Stimulated activated CD4-positive, alpha-beta T cell treated with anti-CD3 and anti-CD28 coated beads, Interleukin-4, amount 100 ng/mL, for 4 hours (primary cell): Measurements from ENCODE around the gene RTP4.
"Not testable (repeated sequence)": the region's sequence is repeated elsewhere in the genome, so short reads cannot be mapped to it uniquely, and the experiment has no call there.

Source experiments
- DNase-seq, 2 experiments: peaks; one replicate each; pipeline ENCODE4 v3.0.0-alpha.2; 2020

The RTP4 gene

DNA sequence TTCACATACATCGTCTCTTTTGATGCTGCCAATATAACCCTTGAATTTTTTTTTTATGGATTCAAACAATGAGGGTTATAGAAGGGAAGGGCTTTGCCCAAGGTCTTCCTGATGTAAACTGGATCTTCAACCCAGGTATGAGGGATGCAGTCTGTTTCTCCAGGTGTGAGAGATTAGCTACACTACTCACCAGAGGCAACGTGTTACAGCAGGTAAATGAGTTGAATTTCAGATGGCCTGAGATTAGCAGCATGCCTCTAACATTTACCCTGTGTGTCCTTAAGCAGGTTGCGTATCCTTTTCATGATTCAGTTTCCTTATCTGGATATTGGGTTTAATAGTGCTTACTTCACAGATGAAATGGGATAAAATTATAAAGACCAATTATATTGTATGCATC, 1.9 kb downstream of the RTP4 start:
- DNase-seq: no peak

GRCh38 chr3:187375581-187375980, 7.4 kb downstream of the RTP4 start:
- no peak for DNase-seq

- no peak for DNase-seq
These were observed 9.7 kb downstream of the RTP4 start for GRCh38 chr3:187377842-187378241.

GRCh38 chr3:187382609-187383151, 14.5 kb downstream of the RTP4 start:
- no peak for DNase-seq

- no peak for DNase-seq
These were observed 15.1 kb downstream of the RTP4 start for GRCh38 chr3:187383246-187383645.

DNA sequence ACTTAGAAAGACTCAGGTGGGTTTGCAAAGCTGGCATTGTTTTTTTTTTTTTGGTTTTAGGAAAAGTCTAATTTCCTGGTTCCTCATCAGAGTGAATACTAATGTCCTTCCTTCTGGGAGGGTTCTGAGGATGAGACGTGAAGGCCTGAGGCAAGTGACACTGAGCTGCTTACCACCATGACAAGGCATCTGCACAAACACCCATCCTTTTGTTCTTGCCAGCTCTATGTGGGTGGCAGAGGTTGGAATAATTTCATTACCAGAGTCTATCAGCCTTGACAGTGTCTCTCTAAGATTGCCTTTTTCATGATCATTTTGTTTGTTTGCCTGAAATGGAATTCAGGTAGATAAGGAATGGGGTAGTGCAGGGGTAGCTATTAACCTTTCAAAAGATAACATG, 17.1 kb downstream of the RTP4 start:
- no peak for DNase-seq

DNA sequence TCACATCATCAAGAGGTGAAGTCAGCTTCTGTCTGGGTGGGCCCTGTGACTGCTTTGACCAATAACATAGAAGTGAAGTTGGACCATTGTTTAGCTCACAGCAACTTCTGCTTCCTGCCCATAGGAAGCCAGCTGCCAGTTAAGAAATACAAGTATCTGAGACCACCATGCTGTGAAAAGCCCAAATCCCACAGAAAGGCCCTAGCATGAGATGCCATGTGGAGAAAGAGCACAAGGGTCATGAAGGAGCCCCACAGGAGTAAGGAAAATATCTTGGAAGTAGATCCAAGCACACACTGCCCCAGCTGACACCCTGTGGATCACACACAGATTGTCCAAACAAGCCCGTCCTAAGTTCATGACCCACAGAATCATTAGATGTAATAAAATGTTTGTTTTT, 28.5 kb downstream of the RTP4 start:
- DNase-seq: no peak

DNA sequence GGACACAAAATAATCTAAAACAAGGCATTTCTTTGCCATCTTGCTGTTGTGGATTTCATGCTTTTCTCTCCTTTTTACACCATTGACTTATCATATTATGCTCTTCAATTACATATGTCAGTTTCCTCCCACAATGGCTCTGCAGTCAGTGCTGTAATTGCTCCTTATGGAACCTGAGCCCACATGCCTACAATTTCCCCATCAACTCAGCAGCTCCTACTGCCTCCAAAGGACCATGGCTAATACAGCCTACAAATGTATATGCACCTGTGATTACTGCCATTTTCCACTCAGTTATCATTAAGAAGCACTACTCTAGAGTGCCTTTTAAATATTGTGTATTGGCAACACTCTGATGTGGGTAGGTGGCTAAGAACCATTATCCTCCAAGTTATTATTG, 30.8 kb downstream of the RTP4 start:
- no peak for DNase-seq

GRCh38 chr3:187400756-187401155, 32.6 kb downstream of the RTP4 start:
- DNase-seq: no peak

GRCh38 chr3:187401856-187402255, 33.7 kb downstream of the RTP4 start:
- DNase-seq: no peak

GRCh38 chr3:187403768-187404288, 35.6 kb downstream of the RTP4 start:
- no peak for DNase-seq

- DNase-seq: no peak
These were observed 38.7 kb downstream of the RTP4 start for GRCh38 chr3:187406927-187407326.

- not testable (repeated sequence) for DNase-seq
These were observed 44.0 kb downstream of the RTP4 start for GRCh38 chr3:187411991-187412781.
